ENCODE results near the gene MTR.

GRCh38 chr1:236877661-236878060, 82.6 kb downstream of the MTR start:
- TF ChIP-seq, protein P1, sequence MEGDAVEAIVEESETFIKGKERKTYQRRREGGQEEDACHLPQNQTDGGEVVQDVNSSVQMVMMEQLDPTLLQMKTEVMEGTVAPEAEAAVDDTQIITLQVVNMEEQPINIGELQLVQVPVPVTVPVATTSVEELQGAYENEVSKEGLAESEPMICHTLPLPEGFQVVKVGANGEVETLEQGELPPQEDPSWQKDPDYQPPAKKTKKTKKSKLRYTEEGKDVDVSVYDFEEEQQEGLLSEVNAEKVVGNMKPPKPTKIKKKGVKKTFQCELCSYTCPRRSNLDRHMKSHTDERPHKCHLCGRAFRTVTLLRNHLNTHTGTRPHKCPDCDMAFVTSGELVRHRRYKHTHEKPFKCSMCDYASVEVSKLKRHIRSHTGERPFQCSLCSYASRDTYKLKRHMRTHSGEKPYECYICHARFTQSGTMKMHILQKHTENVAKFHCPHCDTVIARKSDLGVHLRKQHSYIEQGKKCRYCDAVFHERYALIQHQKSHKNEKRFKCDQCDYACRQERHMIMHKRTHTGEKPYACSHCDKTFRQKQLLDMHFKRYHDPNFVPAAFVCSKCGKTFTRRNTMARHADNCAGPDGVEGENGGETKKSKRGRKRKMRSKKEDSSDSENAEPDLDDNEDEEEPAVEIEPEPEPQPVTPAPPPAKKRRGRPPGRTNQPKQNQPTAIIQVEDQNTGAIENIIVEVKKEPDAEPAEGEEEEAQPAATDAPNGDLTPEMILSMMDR (IDR thresholded peaks at IDR 0.05) = no peak
- TF ChIP-seq POLR2A (IDR thresholded peaks at IDR 0.05) = no peak

All from lower leg skin (tissue), 3 donors.